Endothelial cell (in vitro differentiated cells): ENCODE data around the gene KCNH3. TPM values are rescaled to one million over a fixed set of nuclear protein-coding genes. Genes with fewer than 3 reads are reported as not detected.

Experiments used
- DNase-seq: peaks from one replicate; pipeline ENCODE4 v3.0.0; 2021; ENCODE audit warnings: low spot score
- H3K27ac Mint-ChIP-seq: one replicate; pipeline ENCODE4 v1.8.0; 2021; ENCODE audit warnings: mixed read lengths, inconsistent platforms; ENCODE audit not compliant: unreplicated experiment
- H3K27me3 Mint-ChIP-seq: one replicate; pipeline ENCODE4 v1.8.0; 2021; ENCODE audit warnings: mild to moderate bottlenecking, moderate library complexity, mixed read lengths, inconsistent platforms; ENCODE audit not compliant: unreplicated experiment
- H3K36me3 Mint-ChIP-seq: one replicate; pipeline ENCODE4 v1.8.0; 2021; ENCODE audit warnings: mild to moderate bottlenecking, low read depth, mixed read lengths, inconsistent platforms; ENCODE audit not compliant: unreplicated experiment
- H3K4me1 Mint-ChIP-seq: one replicate; pipeline ENCODE4 v1.8.0; 2021; ENCODE audit warnings: mild to moderate bottlenecking, mixed read lengths, inconsistent platforms; ENCODE audit not compliant: unreplicated experiment
- H3K4me3 Mint-ChIP-seq: one replicate; pipeline ENCODE4 v1.8.0; 2021; ENCODE audit warnings: mild to moderate bottlenecking, mixed read lengths, inconsistent platforms; ENCODE audit not compliant: unreplicated experiment
- H3K9me3 Mint-ChIP-seq: one replicate; pipeline ENCODE4 v1.8.0; 2021; ENCODE audit warnings: mixed read lengths, inconsistent platforms; ENCODE audit not compliant: unreplicated experiment
- CTCF ChIP-seq: fragments of 200-600 bp; sonication (generic); IDR thresholded peaks from one replicate; pipeline ENCODE4 v1.5.0; 2021; ENCODE audit warnings: antibody characterized with exemption; ENCODE audit not compliant: unreplicated experiment
- total RNA-seq: library from RNA; stranded (reverse); fragmentation: NEBNext Ultra II Directional; extraction: Animal tissue kit (Norgen Biotek cat#: 25700); gene quantifications from one replicate; pipeline ENCODE4 v1.2.1, GENCODE V29; 2021; ENCODE audit not compliant: unreplicated experiment

KCNH3 gene
- total RNA-seq, 1 donor from 2014 or later: 0.15 TPM

GRCh38 chr12:49567611-49568441, 29.0 kb downstream of the KCNH3 start, which contains the start of gene MCRS1:
Gene MCRS1 (minus strand): TSS chr12:49568142. CDS start chr12:49566731, 1,411 bp downstream.
- H3K36me3 Mint-ChIP-seq: peaks cover 3% of the 10 kb centered on the region
- peaks cover 24% of the 10 kb centered on the region for H3K4me1 Mint-ChIP-seq
- no peak for TF ChIP-seq CTCF
- H3K27ac Mint-ChIP-seq: peak within 1 kb of the TSS; percentile 98
- DNase-seq: peak; percentile 77
- peaks cover 7% of the 10 kb centered on the region for H3K27me3 Mint-ChIP-seq
- H3K4me3 Mint-ChIP-seq: peak within 1 kb of the TSS; percentile 98
- no peaks in the 10 kb centered on the region for H3K9me3 Mint-ChIP-seq

GRCh38 chr12:49568442-49569162, 29.8 kb downstream of the KCNH3 start:
- peaks cover 3% of the 10 kb centered on the region for H3K36me3 Mint-ChIP-seq
- no peaks in the 10 kb centered on the region for H3K9me3 Mint-ChIP-seq

GRCh38 chr12:49577589-49578315, 38.9 kb downstream of the KCNH3 start:
- no peak for TF ChIP-seq CTCF
- Mint-ChIP-seq H3K4me3 (peak overlapping the region; percentile 24), H3K4me1 (peaks cover 8% of the 10 kb centered on the region), H3K27me3 (peaks cover 10% of the 10 kb centered on the region), H3K27ac (no peak overlapping the region), H3K9me3 (no peaks in the 10 kb centered on the region), H3K36me3 (peaks cover 28% of the 10 kb centered on the region)
- DNase-seq: no peak

More at GRCh38 chr12:49568442-49569162, 29.8 kb downstream of the KCNH3 start:
- peak overlapping the region; percentile 98 for H3K4me3 Mint-ChIP-seq
- no peak for DNase-seq
- peaks cover 7% of the 10 kb centered on the region for H3K27me3 Mint-ChIP-seq
- H3K4me1 Mint-ChIP-seq: peaks cover 24% of the 10 kb centered on the region
- TF ChIP-seq CTCF: no peak
- peak overlapping the region; percentile 98 for H3K27ac Mint-ChIP-seq

GRCh38 chr12:49578471-49579112, 39.8 kb downstream of the KCNH3 start:
- no peak for DNase-seq
- peaks cover 10% of the 10 kb centered on the region for H3K27me3 Mint-ChIP-seq
- peaks cover 33% of the 10 kb centered on the region for H3K36me3 Mint-ChIP-seq
- H3K4me3 Mint-ChIP-seq: no peak overlapping the region
- no peaks in the 10 kb centered on the region for H3K9me3 Mint-ChIP-seq
- H3K27ac Mint-ChIP-seq: no peak overlapping the region
- peaks cover 8% of the 10 kb centered on the region for H3K4me1 Mint-ChIP-seq
- no peak for TF ChIP-seq CTCF
